Astrocyte (in vitro differentiated cells and primary cell): ENCODE measurements around the gene DIAPH1. TPM values are rescaled to one million over a fixed set of nuclear protein-coding genes. Genes with fewer than 3 reads are reported as not detected.

Experiments
- DNase-seq: peaks from one replicate; pipeline ENCODE4 v3.0.0-alpha.2; 2010; ENCODE audit warnings: low read depth
- FAIRE-seq: peaks from 2 replicates; lab custom pipeline; 2011; peaks lifted over from hg19 to GRCh38; lab: Jason Lieb, UNC
- H2AFZ ChIP-seq: 2 replicates; pipeline ENCODE4 v1.6.0; 2012; ENCODE audit warnings: low read depth, low read length, inconsistent platforms
- H3K27ac ChIP-seq: 2 replicates; pipeline ENCODE4 v1.5.1; 2011; ENCODE audit warnings: low read depth, low read length, inconsistent platforms
- H3K27me3 ChIP-seq: 2 replicates; pipeline ENCODE4 v1.6.0; 2011; ENCODE audit warnings: low read length, inconsistent platforms; ENCODE audit not compliant: insufficient read depth
- H3K36me3 ChIP-seq: 2 replicates; pipeline ENCODE4 v1.5.1; 2011; ENCODE audit warnings: low read length, inconsistent platforms; ENCODE audit not compliant: insufficient read depth
- H3K4me1 ChIP-seq: 2 replicates; pipeline ENCODE4 v1.5.1; 2011; ENCODE audit warnings: low read length, inconsistent platforms; ENCODE audit not compliant: insufficient read depth
- H3K4me2 ChIP-seq: 2 replicates; pipeline ENCODE4 v1.6.0; 2012; ENCODE audit warnings: low read length, inconsistent platforms
- H3K4me3 ChIP-seq: 2 replicates; pipeline ENCODE4 v1.5.1; 2011; ENCODE audit warnings: low read depth, mild to moderate bottlenecking, low read length, inconsistent platforms; ENCODE audit not compliant: insufficient read depth
- H3K79me2 ChIP-seq: 2 replicates; pipeline ENCODE4 v1.6.0; 2012; ENCODE audit warnings: mild to moderate bottlenecking, low read length, inconsistent platforms; ENCODE audit not compliant: insufficient read depth
- H3K9ac ChIP-seq: 2 replicates; pipeline ENCODE4 v1.6.0; 2012; ENCODE audit warnings: mild to moderate bottlenecking, low read length, inconsistent platforms
- H3K9me3 ChIP-seq: 2 replicates; pipeline ENCODE4 v1.5.1; 2012; ENCODE audit warnings: low read depth, mild to moderate bottlenecking, low read length, inconsistent platforms; ENCODE audit not compliant: insufficient read depth
- H4K20me1 ChIP-seq: 2 replicates; pipeline ENCODE4 v1.6.0; 2012; ENCODE audit warnings: low read length, inconsistent platforms; ENCODE audit not compliant: insufficient read depth
- H3K27ac Mint-ChIP-seq: one replicate; pipeline ENCODE4 v1.8.0; 2021; ENCODE audit warnings: mild to moderate bottlenecking, mixed read lengths; ENCODE audit not compliant: unreplicated experiment
- H3K27me3 Mint-ChIP-seq: one replicate; pipeline ENCODE4 v1.8.0; 2021; ENCODE audit warnings: low read depth, mixed read lengths; ENCODE audit not compliant: unreplicated experiment
- H3K36me3 Mint-ChIP-seq: one replicate; pipeline ENCODE4 v1.8.0; 2021; ENCODE audit warnings: low read depth, mixed read lengths; ENCODE audit not compliant: unreplicated experiment
- H3K4me1 Mint-ChIP-seq: one replicate; pipeline ENCODE4 v1.8.0; 2021; ENCODE audit warnings: low read depth, mixed read lengths; ENCODE audit not compliant: unreplicated experiment
- H3K4me3 Mint-ChIP-seq: one replicate; pipeline ENCODE4 v1.8.0; 2021; ENCODE audit warnings: mild to moderate bottlenecking, moderate library complexity, mixed read lengths; ENCODE audit not compliant: unreplicated experiment
- H3K9me3 Mint-ChIP-seq: one replicate; pipeline ENCODE4 v1.8.0; 2021; ENCODE audit warnings: mild to moderate bottlenecking, mixed read lengths; ENCODE audit not compliant: unreplicated experiment
- EZH2 ChIP-seq: IDR thresholded peaks from 2 replicates; pipeline ENCODE4 v1.6.1; 2012; ENCODE audit warnings: mild to moderate bottlenecking, low read length, inconsistent platforms; ENCODE audit not compliant: insufficient read depth
- total RNA-seq: library from RNA; stranded (reverse); gene quantifications from 2 replicates; pipeline ENCODE4 v1.2.1, GENCODE V29; 2021
- TF ChIP-seq, protein P1 (sequence below): IDR thresholded peaks from 2 replicates; pipeline ENCODE4 v1.5.1; 2011; ENCODE audit warnings: low read depth, mild to moderate bottlenecking, inconsistent platforms, low read length, moderate library complexity; ENCODE audit not compliant: insufficient read depth

Gene DIAPH1
- total RNA-seq, 1 donor from 2014 or later = 78.8 TPM

DNA sequence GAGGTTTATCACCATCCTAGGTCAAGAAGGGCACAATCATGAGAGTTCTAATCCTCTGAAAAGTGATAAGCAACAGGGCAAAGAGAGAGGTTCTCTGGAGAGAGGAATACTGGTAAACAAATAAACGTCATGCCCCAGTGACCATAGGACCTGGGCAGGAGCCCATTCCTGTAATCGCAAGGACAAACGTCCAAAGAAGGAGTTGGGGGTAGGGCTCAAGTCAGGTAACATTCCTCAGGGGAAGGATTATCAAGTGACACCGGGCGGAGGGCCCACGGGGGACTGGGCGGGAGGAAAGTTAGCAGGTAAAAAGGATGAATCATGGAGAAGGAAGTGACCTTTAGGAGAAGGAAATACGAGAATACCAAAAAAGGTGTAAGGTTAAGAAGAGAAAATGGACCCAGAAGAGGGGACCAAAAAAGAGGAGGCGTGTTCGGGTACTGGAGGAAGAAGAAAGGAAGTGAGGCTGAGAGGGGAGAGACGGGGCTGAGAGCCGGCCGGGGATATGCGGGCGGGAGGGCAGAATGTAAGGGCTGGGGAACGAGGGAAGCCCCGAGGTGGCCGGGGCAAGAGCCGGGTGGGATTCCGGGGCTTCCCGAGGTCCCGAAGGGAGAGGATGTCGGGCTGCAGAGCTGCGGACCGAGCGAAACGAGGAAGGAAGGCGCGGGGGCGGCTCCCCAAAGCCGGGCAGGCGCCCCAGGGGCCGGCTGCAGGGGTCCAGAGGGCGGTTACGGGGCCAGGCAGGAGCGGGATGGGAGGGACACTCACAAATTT is 583 bp downstream of the DIAPH1 start:
- Histone ChIP-seq H3K79me2 (peaks cover 51% of the 10 kb centered on the region), H3K4me2 (peak overlapping the region; percentile 86), H2AFZ (peak overlapping the region; percentile 46), H3K27me3 (no peaks in the 10 kb centered on the region), H3K36me3 (peaks cover 6% of the 10 kb centered on the region), H3K4me3 (peak overlapping the region; percentile 62), H3K9ac (peak overlapping the region; percentile 88), H3K27ac (peak overlapping the region; percentile 51), H3K9me3 (no peaks in the 10 kb centered on the region), H3K4me1 (peaks cover 11% of the 10 kb centered on the region), H4K20me1 (peaks cover 29% of the 10 kb centered on the region)
- DNase-seq = no peak
- H3K36me3 Mint-ChIP-seq = peaks cover 3% of the 10 kb centered on the region
- no peaks in the 10 kb centered on the region for H3K27me3 Mint-ChIP-seq
- no peaks in the 10 kb centered on the region for H3K9me3 Mint-ChIP-seq
- H3K4me1 Mint-ChIP-seq = peaks cover 13% of the 10 kb centered on the region
- TF ChIP-seq, protein P1, sequence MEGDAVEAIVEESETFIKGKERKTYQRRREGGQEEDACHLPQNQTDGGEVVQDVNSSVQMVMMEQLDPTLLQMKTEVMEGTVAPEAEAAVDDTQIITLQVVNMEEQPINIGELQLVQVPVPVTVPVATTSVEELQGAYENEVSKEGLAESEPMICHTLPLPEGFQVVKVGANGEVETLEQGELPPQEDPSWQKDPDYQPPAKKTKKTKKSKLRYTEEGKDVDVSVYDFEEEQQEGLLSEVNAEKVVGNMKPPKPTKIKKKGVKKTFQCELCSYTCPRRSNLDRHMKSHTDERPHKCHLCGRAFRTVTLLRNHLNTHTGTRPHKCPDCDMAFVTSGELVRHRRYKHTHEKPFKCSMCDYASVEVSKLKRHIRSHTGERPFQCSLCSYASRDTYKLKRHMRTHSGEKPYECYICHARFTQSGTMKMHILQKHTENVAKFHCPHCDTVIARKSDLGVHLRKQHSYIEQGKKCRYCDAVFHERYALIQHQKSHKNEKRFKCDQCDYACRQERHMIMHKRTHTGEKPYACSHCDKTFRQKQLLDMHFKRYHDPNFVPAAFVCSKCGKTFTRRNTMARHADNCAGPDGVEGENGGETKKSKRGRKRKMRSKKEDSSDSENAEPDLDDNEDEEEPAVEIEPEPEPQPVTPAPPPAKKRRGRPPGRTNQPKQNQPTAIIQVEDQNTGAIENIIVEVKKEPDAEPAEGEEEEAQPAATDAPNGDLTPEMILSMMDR = no peak
- FAIRE-seq = no peak
- peak overlapping the region; percentile 73 for H3K27ac Mint-ChIP-seq
- H3K4me3 Mint-ChIP-seq = peak overlapping the region; percentile 93

DNA sequence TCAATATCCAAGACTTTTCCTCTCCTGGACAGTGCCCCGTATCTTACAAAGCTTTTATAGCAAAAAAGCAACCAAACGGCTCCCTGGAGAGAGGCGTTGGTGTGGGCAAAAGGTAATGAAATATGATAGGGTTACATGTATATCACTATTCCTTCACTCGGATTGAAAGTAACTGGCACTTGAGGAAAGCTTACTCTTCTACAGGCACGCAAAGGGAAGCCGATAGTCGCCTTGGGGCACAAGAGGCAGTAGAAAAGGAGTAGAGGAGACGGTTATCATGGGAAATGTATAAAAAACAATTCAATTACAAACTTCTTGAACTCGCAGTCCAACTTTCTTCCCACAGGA is 1.1 kb downstream of the DIAPH1 start:
- H3K9me3 Mint-ChIP-seq = no peaks in the 10 kb centered on the region
- no peaks in the 10 kb centered on the region for H3K36me3 Mint-ChIP-seq
- H3K79me2 ChIP-seq = peaks cover 57% of the 10 kb centered on the region

More for the DNA sequence above, 1.1 kb downstream of the DIAPH1 start:
- no peak for DNase-seq
- TF ChIP-seq, protein P1 = no peak
- no peak for TF ChIP-seq EZH2
- Histone ChIP-seq H3K4me2 (peak overlapping the region; percentile 86), H3K4me3 (peak overlapping the region; percentile 62), H3K9ac (peak overlapping the region; percentile 88), H3K4me1 (peaks cover 11% of the 10 kb centered on the region), H3K27me3 (no peaks in the 10 kb centered on the region), H4K20me1 (peaks cover 32% of the 10 kb centered on the region), H3K27ac (no peak overlapping the region), H3K9me3 (no peaks in the 10 kb centered on the region), H2AFZ (no peak overlapping the region), H3K36me3 (peaks cover 3% of the 10 kb centered on the region)
- Mint-ChIP-seq H3K4me1 (peaks cover 13% of the 10 kb centered on the region), H3K27me3 (no peaks in the 10 kb centered on the region), H3K4me3 (peak overlapping the region; percentile 93), H3K27ac (peak overlapping the region; percentile 73)
- FAIRE-seq = no peak
